ENCODE measurements around the gene NADK.

- TF ChIP-seq EP300 (IDR thresholded peaks at IDR 0.05): no peak
- no peak for TF ChIP-seq POLR2A (IDR thresholded peaks at IDR 0.05; ENCODE audit: low read depth)
Measured at GRCh38 chr1:1752636-1753606, 25.3 kb downstream of the NADK start.

Data from esophagus muscularis mucosa (tissue), 2 donors.